ENCODE data around the gene SLC2A9. TPM values are rescaled to one million over a fixed set of nuclear protein-coding genes. Genes with fewer than 3 reads are reported as not detected.
A peak's percentile ranks its signal among the peaks of the same experiment; 100 is the strongest.

The SLC2A9 gene
- total RNA-seq, 1 experiment from 2014 or later: not detected

DNA sequence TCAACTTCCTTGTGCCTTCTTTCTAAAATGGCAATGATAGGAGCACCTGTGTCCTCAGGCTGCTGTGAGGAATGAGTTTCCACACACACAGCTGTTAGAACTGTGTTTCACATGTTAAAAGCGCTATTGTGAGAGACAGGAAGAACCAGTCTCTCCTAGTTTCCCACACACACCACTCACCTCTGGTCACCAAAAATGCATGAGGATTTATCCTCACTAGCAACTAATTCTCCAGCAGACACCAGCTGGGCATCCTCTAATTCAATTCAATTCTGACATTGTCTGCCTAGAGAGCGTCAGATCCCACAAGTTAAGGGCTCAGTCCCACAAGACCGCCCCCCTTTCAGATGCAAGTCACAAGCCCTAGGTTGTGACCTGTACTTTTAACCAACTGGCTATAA, 29.0 kb upstream of the SLC2A9 start:
- no peaks in the 10 kb centered on the region for H3K27me3 ChIP-seq
- no peaks in the 10 kb centered on the region for H3K9me3 ChIP-seq
- no peaks in the 10 kb centered on the region for H3K36me3 ChIP-seq

DNA sequence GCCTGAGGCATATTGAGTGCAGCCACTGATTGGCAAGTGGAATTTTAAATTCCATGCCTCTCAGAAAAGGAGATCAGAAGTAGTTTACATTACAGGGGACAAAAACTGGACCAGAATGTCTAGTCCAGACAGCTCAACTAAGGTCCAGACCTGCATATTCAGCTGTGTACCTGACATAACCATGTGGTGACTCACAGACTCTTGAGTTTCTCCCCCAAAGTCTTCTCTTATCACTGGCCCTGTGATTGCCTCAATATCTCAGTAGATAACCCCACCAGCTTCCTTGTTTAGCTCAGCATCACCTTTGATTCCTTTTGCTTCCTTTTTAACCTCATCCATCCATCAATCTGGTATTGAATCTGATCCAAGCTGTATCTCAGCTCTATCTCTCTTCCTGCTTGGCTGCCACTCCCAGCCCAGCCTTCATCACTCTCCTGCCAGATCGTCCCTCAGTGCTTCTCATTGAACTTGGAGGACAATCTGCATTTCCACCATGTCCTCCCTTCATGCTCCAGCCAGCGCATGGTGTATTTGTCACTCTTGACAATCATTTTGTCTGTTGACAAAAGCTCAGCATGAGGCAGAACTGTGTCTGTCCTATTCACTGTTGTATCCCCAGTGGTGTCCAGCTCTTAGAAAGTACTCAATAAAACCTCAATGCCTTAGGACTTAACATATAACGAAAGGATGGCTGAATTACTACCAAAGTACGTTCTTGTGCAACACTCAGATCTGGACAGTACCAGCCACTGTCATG, 27.8 kb upstream of the SLC2A9 start:
- DNase-seq: no peak
- H3K4me3 ChIP-seq: no peak overlapping the region
- no peaks in the 10 kb centered on the region for H3K9me3 ChIP-seq
- no peaks in the 10 kb centered on the region for H3K36me3 ChIP-seq
- H3K27me3 ChIP-seq: no peaks in the 10 kb centered on the region

More for the DNA sequence above, 29.0 kb upstream of the SLC2A9 start:
- H3K4me3 ChIP-seq: no peak overlapping the region
- no peak for DNase-seq

- Histone ChIP-seq H3K27me3 (no peaks in the 10 kb centered on the region), H3K4me3 (no peak overlapping the region), H3K9me3 (no peaks in the 10 kb centered on the region), H3K36me3 (no peaks in the 10 kb centered on the region)
- no peak for DNase-seq
Measured at GRCh38 chr4:10047967-10048366, 26.7 kb upstream of the SLC2A9 start.

- no peak overlapping the region for H3K4me3 ChIP-seq
- H3K27me3 ChIP-seq: no peaks in the 10 kb centered on the region
- H3K36me3 ChIP-seq: no peaks in the 10 kb centered on the region
- no peak for DNase-seq
- no peaks in the 10 kb centered on the region for H3K9me3 ChIP-seq
Measured at GRCh38 chr4:10046471-10046870, 25.2 kb upstream of the SLC2A9 start.

GRCh38 chr4:10045481-10045880, 24.2 kb upstream of the SLC2A9 start:
- H3K36me3 ChIP-seq: no peaks in the 10 kb centered on the region
- no peak overlapping the region for H3K4me3 ChIP-seq
- H3K9me3 ChIP-seq: no peaks in the 10 kb centered on the region
- no peaks in the 10 kb centered on the region for H3K27me3 ChIP-seq
- DNase-seq: no peak

DNA sequence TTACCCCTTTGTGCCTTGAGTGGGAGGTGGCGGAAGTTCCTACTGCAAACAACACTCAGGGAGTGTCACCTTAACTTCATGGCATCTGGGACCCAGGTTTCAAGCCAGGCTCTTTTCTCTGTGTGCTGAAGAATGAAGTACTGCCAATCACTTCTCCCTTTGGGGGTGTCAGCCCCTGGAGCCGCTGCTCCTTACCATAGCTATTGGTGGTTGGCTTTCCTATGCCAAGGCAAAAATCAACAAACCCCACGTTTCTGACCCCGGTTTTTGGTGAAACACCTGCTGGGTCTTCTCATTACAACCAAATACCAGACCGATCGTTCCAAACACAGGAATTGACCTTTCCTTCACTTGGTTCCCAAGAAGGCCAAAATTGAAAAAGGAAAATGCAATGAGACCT, 19.7 kb upstream of the SLC2A9 start:
- Histone ChIP-seq H3K4me3 (no peak overlapping the region), H3K27me3 (no peaks in the 10 kb centered on the region), H3K9me3 (no peaks in the 10 kb centered on the region), H3K36me3 (no peaks in the 10 kb centered on the region)
- DNase-seq: no peak

DNA sequence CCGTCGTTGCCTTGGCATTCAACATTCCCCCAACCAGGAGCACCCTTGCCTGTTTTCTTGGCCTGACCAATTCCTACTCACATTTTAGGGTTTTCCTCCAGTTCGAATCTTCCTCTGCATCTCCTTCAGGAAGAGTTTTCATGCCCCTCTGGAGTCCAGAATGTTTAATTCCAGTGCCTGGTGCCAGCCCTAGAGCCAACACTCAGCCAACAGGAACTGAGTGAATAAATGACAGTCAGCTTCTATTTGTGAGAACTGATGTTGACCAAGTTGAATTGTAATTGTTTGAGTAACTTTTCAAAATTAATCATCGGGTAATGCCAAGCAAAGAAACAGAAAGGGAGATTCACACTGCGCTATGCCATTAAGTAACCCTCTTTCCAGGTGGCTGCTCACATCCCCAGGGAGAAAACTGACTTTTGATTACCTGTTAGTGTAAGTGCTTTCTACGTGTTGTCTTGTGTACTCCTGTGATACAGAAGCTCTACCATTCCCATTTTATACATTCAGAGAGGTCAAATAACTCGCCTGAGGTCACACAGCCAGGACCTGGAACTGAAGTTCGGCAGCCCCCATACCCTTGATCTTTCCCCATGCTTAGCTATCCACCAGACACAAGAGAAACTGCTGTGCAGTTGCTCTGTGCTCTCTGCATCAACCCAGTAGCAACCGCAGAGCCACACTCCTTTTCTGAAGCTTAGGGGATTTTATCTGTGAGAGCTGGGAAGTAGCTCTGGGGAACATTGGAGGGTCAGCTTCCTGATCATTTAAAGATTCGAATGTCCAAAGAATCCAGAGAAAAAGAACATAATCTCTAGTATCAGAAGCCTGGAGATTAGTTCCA, 19.0 kb upstream of the SLC2A9 start:
- H3K4me3 ChIP-seq: no peak overlapping the region
- H3K27me3 ChIP-seq: no peaks in the 10 kb centered on the region
- no peaks in the 10 kb centered on the region for H3K9me3 ChIP-seq
- no peak for DNase-seq
- no peaks in the 10 kb centered on the region for H3K36me3 ChIP-seq

DNA sequence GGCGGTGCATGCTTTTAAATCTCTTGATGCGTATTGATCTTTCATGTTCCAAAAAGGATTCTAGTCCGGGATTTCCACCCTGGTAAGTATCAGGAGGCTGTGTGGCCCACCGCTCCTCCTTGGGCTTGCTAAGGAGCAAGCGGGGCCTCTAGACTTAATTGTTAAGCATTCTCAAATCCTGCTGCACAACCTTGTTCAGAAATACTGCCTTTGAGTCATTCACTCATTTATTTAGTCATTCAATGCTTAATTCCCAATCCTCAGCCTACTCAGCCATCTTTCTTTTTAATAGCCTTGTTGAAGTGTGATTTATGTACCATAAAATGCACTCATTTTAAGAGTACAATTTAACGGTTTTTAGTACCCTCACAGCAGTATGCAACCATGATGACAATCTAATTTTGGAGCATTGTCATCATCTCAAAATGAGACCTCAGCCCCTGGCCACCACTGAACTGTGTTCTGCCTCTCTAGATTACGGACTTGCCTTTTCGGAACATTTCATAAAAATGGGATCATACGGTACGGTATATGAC, 15.6 kb upstream of the SLC2A9 start:
- Histone ChIP-seq H3K4me3 (no peak overlapping the region), H3K9me3 (no peaks in the 10 kb centered on the region), H3K36me3 (no peaks in the 10 kb centered on the region), H3K27me3 (no peaks in the 10 kb centered on the region)
- DNase-seq: no peak

GRCh38 chr4:10035130-10035529, 13.8 kb upstream of the SLC2A9 start:
- H3K27me3 ChIP-seq: no peaks in the 10 kb centered on the region
- no peak overlapping the region for H3K4me3 ChIP-seq
- no peak for DNase-seq
- H3K9me3 ChIP-seq: no peaks in the 10 kb centered on the region
- H3K36me3 ChIP-seq: no peaks in the 10 kb centered on the region

- no peak for DNase-seq
- H3K4me3 ChIP-seq: no peak overlapping the region
- H3K36me3 ChIP-seq: no peaks in the 10 kb centered on the region
- no peaks in the 10 kb centered on the region for H3K27me3 ChIP-seq
- H3K9me3 ChIP-seq: no peaks in the 10 kb centered on the region
Measured at GRCh38 chr4:10034612-10035104, 13.4 kb upstream of the SLC2A9 start.

- Histone ChIP-seq H3K9me3 (no peaks in the 10 kb centered on the region), H3K27me3 (no peaks in the 10 kb centered on the region), H3K4me3 (no peak overlapping the region), H3K36me3 (no peaks in the 10 kb centered on the region)
- DNase-seq: no peak
Measured at GRCh38 chr4:10034136-10034535, 12.8 kb upstream of the SLC2A9 start.

GRCh38 chr4:10033191-10033881, 12.0 kb upstream of the SLC2A9 start:
- no peaks in the 10 kb centered on the region for H3K27me3 ChIP-seq
- H3K36me3 ChIP-seq: no peaks in the 10 kb centered on the region
- DNase-seq: peak; percentile 6
- no peaks in the 10 kb centered on the region for H3K9me3 ChIP-seq
- no peak overlapping the region for H3K4me3 ChIP-seq

DNA sequence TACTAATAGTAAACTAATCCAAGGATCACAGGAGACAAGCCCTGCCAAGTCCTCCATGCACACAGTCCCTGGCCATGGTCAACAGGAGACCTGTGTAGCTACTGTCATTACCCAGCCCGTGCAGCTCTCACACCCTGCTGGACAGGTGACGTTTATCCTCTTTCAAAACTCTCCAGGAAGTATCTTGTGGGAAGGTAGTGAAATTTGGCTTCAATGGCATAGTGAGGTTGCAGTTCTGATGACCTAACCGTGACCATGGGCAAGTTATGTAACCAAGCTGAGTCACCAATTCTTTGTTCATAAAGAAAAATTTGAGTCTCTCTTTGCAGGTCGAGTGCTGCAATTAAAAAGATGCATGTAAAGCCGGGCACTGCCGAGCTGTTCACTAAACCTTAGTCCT, 11.3 kb upstream of the SLC2A9 start:
- H3K27me3 ChIP-seq: no peaks in the 10 kb centered on the region
- no peaks in the 10 kb centered on the region for H3K36me3 ChIP-seq
- no peaks in the 10 kb centered on the region for H3K9me3 ChIP-seq
- no peak for DNase-seq
- no peak overlapping the region for H3K4me3 ChIP-seq

DNA sequence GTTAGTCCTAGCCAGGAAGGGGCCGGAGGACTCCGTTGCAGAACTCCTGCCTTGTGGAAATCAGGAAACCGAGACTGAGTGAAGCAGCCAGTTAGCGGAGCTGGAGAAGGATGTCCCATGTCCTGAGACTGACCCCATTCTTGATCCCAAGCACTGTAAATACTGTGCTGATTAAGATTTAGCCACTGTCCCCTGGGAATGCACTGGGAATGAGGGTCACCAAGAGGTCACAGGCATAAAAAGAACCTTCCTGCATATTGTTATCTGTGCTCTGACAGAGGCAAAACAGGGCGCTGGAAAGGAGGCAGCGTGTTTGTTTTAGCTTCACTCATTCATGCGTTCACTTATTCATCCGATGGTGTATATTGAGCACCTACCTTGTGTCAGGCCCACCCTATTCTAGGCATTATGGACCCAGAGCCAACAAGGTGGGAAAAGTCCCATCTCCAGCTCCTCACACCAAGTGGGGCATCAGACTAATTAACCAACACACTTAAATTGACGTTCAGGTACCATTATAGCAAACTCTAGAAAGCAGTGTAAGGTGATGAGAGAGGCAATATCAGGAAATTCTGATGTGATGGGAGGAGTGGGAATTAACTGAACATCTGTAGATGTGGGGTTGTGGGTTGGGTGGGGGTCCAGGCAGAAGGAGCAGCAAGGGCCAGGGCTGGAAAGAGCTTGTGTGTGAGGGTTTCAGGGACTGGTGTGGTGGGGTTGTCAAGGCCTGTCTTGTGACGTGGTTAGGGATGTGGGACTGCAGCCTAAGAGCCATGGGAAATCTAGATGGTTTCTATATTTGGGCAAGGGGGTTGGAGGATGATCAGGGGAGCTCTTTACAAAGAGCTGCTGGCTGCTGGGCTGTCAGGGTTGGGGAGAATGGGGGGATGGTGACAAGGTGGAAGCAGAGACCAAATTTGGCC, 10.6 kb upstream of the SLC2A9 start:
- H3K36me3 ChIP-seq: no peaks in the 10 kb centered on the region
- no peaks in the 10 kb centered on the region for H3K27me3 ChIP-seq
- H3K4me3 ChIP-seq: no peak overlapping the region
- DNase-seq: no peak
- no peaks in the 10 kb centered on the region for H3K9me3 ChIP-seq

- H3K27me3 ChIP-seq: no peaks in the 10 kb centered on the region
- no peaks in the 10 kb centered on the region for H3K36me3 ChIP-seq
- no peak overlapping the region for H3K4me3 ChIP-seq
- DNase-seq: no peak
- H3K9me3 ChIP-seq: no peaks in the 10 kb centered on the region
Measured at GRCh38 chr4:10030972-10031667, 9.8 kb upstream of the SLC2A9 start.

All from MG63 (cell line).